ENCODE data around the gene TFCP2.

The TFCP2 gene

GRCh38 chr12:51197736-51198567 lies 25.0 kb upstream of the TFCP2 start:
- no peak overlapping the region for H3K27ac ChIP-seq (ENCODE audit: extremely low read depth, low read depth, low read length)
- TF ChIP-seq SP7 (tag by site-specific recombination; IDR thresholded peaks at IDR 0.05): no peak
- no peak for TF ChIP-seq HOXC10 (CRISPR knock-in tag; IDR thresholded peaks at IDR 0.05)
- no peak for TF ChIP-seq KLF8 (tag by site-specific recombination; IDR thresholded peaks at IDR 0.05)
- TF ChIP-seq ZNF174 (tag by site-specific recombination; IDR thresholded peaks at IDR 0.05): no peak
- no peak for TF ChIP-seq ZNF311 (tag by site-specific recombination; IDR thresholded peaks at IDR 0.05; ENCODE audit: borderline replicate concordance)
- TF ChIP-seq ZNF654 (tag by site-specific recombination; IDR thresholded peaks at IDR 0.05; ENCODE audit: low read depth): no peak
- TF ChIP-seq ZNF549 (tag by site-specific recombination; IDR thresholded peaks at IDR 0.05): no peak
- no peak for TF ChIP-seq ZNF350 (tag by site-specific recombination; IDR thresholded peaks at IDR 0.05)
- TF ChIP-seq ZNF398 (tag by site-specific recombination; IDR thresholded peaks at IDR 0.05): no peak
- ChIA-PET CTCF (interaction anchor here (0.6 kb wide), 1 partner anchor 24 kb away, joined by 6 read pairs; no protein-coding TSS in a partner anchor), POLR2A (no interaction called here)
- no peaks in the 10 kb centered on the region for H3K9me3 ChIP-seq (ENCODE audit: control insufficient read depth, insufficient read depth, low read depth, low read length)
- no peaks in the 10 kb centered on the region; a peak in 1 of 3 replicates for H3K36me3 ChIP-seq (ENCODE audit: control insufficient read depth in 2 of 2, insufficient read depth in 1 of 2, low read length in 2 of 2)
- H3K4me1 ChIP-seq (ENCODE audit: control insufficient read depth, insufficient read depth, low read length): no peaks in the 10 kb centered on the region
- no peak overlapping the region for H3K4me3 ChIP-seq (ENCODE audit: low read depth, low read length)

GRCh38 chr12:51196547-51196946 lies 23.6 kb upstream of the TFCP2 start:
- no peaks in the 10 kb centered on the region; a peak in 1 of 3 replicates for H3K36me3 ChIP-seq (ENCODE audit: control insufficient read depth in 2 of 2, insufficient read depth in 1 of 2, low read length in 2 of 2)
- ChIA-PET POLR2A (no interaction called here), CTCF (interaction anchor here (0.6 kb wide), 1 partner anchor 155 kb away, joined by 3 read pairs; no protein-coding TSS in a partner anchor)
- no peaks in the 10 kb centered on the region for H3K9me3 ChIP-seq (ENCODE audit: control insufficient read depth, insufficient read depth, low read depth, low read length)
- TF ChIP-seq ZNF677 (tag by site-specific recombination; IDR thresholded peaks at IDR 0.05) (no peak), PRDM6 (tag by site-specific recombination; IDR thresholded peaks at IDR 0.05) (no peak), REST (tag by site-specific recombination; IDR thresholded peaks at IDR 0.05) (no peak), ZNF785 (tag by site-specific recombination; IDR thresholded peaks at IDR 0.05) (no peak), ZNF529 (tag by site-specific recombination; IDR thresholded peaks at IDR 0.05; ENCODE audit: insufficient replicate concordance) (no peak), ZNF514 (tag by site-specific recombination; IDR thresholded peaks at IDR 0.05) (no peak), TCF7L2 (IDR thresholded peaks at IDR 0.05; ENCODE audit: borderline replicate concordance, low read depth, low read length) (no peak), ZNF600 (tag by site-specific recombination; IDR thresholded peaks at IDR 0.05) (no peak), ZNF624 (tag by site-specific recombination; IDR thresholded peaks at IDR 0.05) (no peak)
- no peak overlapping the region for H3K4me3 ChIP-seq (ENCODE audit: low read depth, low read length)
- no peaks in the 10 kb centered on the region for H3K4me1 ChIP-seq (ENCODE audit: control insufficient read depth, insufficient read depth, low read length)
- no peak overlapping the region for H3K27ac ChIP-seq (ENCODE audit: extremely low read depth, low read depth, low read length)
